ENCODE data around the gene SLC8A3. TPM values are rescaled to one million over a fixed set of nuclear protein-coding genes. Genes with fewer than 3 reads are reported as not detected.

Gene SLC8A3
- total and polyA plus RNA-seq, 9 of the 15 experiments (the other 6 are each of a cell fraction or from before 2014, with no cell fraction given): not detected

DNA sequence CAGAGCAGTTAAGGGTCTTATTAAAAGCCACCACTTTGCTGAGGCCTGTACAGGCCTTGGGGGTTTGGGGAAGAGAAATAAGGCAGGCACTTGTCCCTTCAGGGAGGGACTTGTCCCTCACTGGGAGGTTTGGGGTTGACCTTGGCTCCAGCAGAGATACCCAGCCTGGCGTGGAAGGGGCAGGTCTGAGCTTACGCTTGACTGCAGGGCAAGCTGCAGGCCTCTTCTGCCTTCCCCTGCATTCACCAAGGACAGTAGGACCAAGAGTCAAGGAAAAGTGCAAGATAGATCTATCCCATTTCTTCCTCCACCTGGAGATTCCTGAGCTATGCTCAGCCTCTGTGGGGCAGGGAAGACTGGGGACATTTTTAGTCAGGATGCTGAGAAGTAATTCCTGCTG lies 155.2 kb downstream of the SLC8A3 start:
- Histone ChIP-seq H2AFZ (ENCODE audit: low read depth, low read length) (no peak overlapping the region), H4K20me1 (replicated peaks; ENCODE audit: control insufficient read depth, insufficient read depth, low read length) (no peaks in the 10 kb centered on the region), H3K27ac (ENCODE audit: extremely low read depth, low read depth, low read length) (no peak overlapping the region), H3K36me3 (ENCODE audit: control insufficient read depth, insufficient read depth, low read length) (no peaks in the 10 kb centered on the region), H3K4me1 (replicated peaks in 1 of 2; ENCODE audit: control insufficient read depth in 2 of 2, insufficient read depth in 2 of 2, low read length in 2 of 2) (no peaks in the 10 kb centered on the region), H3K4me2 (ENCODE audit: insufficient read depth, low read length) (no peak overlapping the region), H3K27me3 (ENCODE audit: control insufficient read depth in 2 of 2, insufficient read depth in 2 of 2, low read length in 2 of 2) (peaks cover 0 to 6% of the 10 kb centered on the region in 2 experiments; a peak in 1 of 5 replicates), H3K4me3 (no peak overlapping the region), H3K9me3 (replicated peaks; ENCODE audit: control insufficient read depth, insufficient read depth, low read depth, low read length) (no peaks in the 10 kb centered on the region), H3K79me2 (ENCODE audit: control insufficient read depth, insufficient read depth, low read length) (no peaks in the 10 kb centered on the region), H3K9me1 (ENCODE audit: control insufficient read depth, insufficient read depth, low read length) (no peaks in the 10 kb centered on the region), H3K9ac (ENCODE audit: insufficient read depth in 1 of 2, low read depth in 2 of 2, low read length in 2 of 2) (no peak overlapping the region)
- ChIA-PET POLR2A (no interaction called here), CTCF (ENCODE audit: low intra/inter-chr PET ratio) (interaction anchor here (0.7 kb wide), 1 partner anchor 373 kb away, joined by 4 read pairs; no protein-coding TSS in a partner anchor)
- BruUV-seq (replicated peaks): no TSS peak
- no peak for TF ChIP-seq EZH2 (IDR thresholded peaks at IDR 0.05; ENCODE audit: borderline replicate concordance, low read depth, low read length)
- no peak for TF ChIP-seq PRDM10 (IDR thresholded peaks at IDR 0.05; ENCODE audit: partially characterized antibody)
- no peak for TF ChIP-seq POU5F1 (IDR thresholded peaks at IDR 0.05; ENCODE audit: borderline replicate concordance, low read depth, low read length, partially characterized antibody)
- TF ChIP-seq ELF4 (CRISPR knock-in tag; IDR thresholded peaks at IDR 0.05): no peak
- TF ChIP-seq PURB (CRISPR knock-in tag; IDR thresholded peaks at IDR 0.05; ENCODE audit: low read depth): no peak
- TF ChIP-seq EGR1 (conservative IDR thresholded peaks at IDR 0.05): no peak
- TF ChIP-seq TFAM (CRISPR knock-in tag; conservative IDR thresholded peaks at IDR 0.05): no peak
- TF ChIP-seq KLF10 (CRISPR knock-in tag; IDR thresholded peaks at IDR 0.05): no peak
- TF ChIP-seq HDGF (IDR thresholded peaks at IDR 0.05): no peak
- in situ Hi-C loops (cut with MboI) (loop anchor here (25.0 kb wide), 1 partner anchor 471 kb away; the partner anchor contains the start of gene CCDC177), intact Hi-C loops (cut with micrococcal nuclease) (no loop called here)
- DNase-seq (ENCODE audit: extremely low read depth in 1 of 4, low spot score in 3 of 4): no peak
- FAIRE-seq: no peak
- ATAC-seq: no peak
- 0% methylated on average over 2 of the region's 2 CpGs for WGBS (ENCODE audit: insufficient coverage, low coverage, missing lambda C conversion rate)
